Thoracic aorta (tissue), 2 donors: ENCODE measurements around the gene SPIB. TPM values are rescaled to one million over a fixed set of nuclear protein-coding genes. Genes with fewer than 3 reads are reported as not detected.
"Not testable (repeated sequence)": the region's sequence is repeated elsewhere in the genome, so short reads cannot be mapped to it uniquely, and the experiment has no call there.

Experiments used
- ATAC-seq: fragments of 150-250 bp; one replicate; pipeline ENCODE4 v1.8.0; 2017; ENCODE audit warnings: low read depth; ENCODE audit not compliant: insufficient number of reproducible peaks, low FRiP score
- DNase-seq: peaks from one replicate; pipeline ENCODE4 v3.0.0-alpha.2; 2020; ENCODE audit warnings: low spot score
- H3K27ac ChIP-seq, 2 donors: fragments of 200-600 bp; sonication (generic); 1 replicate in 1 of 2; 2 replicates in 1 of 2; pipeline ENCODE4 v1.5.1; 2016; ENCODE audit warnings: mild to moderate bottlenecking in 2 of 2, moderate library complexity in 2 of 2
- H3K27me3 ChIP-seq: fragments of 200-600 bp; sonication (generic); replicated peaks from 2 replicates; pipeline ENCODE4 v1.6.0; 2016; ENCODE audit warnings: mild to moderate bottlenecking; ENCODE audit not compliant: insufficient read depth
- H3K36me3 ChIP-seq: fragments of 200-600 bp; sonication (generic); one replicate; pipeline ENCODE4 v1.5.1; 2016
- H3K4me1 ChIP-seq, 2 donors: fragments of 200-600 bp; sonication (generic); 1 replicate in 1 of 2; 2 replicates in 1 of 2; pipeline versions ENCODE4 v1.5.1 to v1.6.0; 2016; ENCODE audit warnings: low read depth in 2 of 2, mild to moderate bottlenecking in 1 of 2; ENCODE audit not compliant: control insufficient read depth in 1 of 2
- H3K4me3 ChIP-seq: fragments of 200-600 bp; sonication (generic); 2 replicates; pipeline ENCODE4 v1.5.1; 2016; ENCODE audit warnings: mild to moderate bottlenecking
- H3K9me3 ChIP-seq: fragments of 200-600 bp; sonication (generic); 2 replicates; pipeline ENCODE4 v1.5.1; 2016
- total RNA-seq, 2 donors: library from RNA; depleted of rRNA; stranded (reverse); fragments of >200 nt; gene quantifications; one replicate each; pipeline versions ENCODE4 v1.1.0 to v1.2.3, GENCODE V29; 2016
- TF ChIP-seq, protein P1 (sequence below): fragments of 200-600 bp; sonication (generic); IDR thresholded peaks from one replicate; pipeline ENCODE4 v1.5.1; 2019; ENCODE audit warnings: antibody characterized with exemption

SPIB gene
- total RNA-seq, 2 donors from 2014 or later = not detected

- DNase-seq (no peak), ATAC-seq (no peak)
- H3K36me3 ChIP-seq = peaks cover 24% of the 10 kb centered on the region
- TF ChIP-seq, protein P1, sequence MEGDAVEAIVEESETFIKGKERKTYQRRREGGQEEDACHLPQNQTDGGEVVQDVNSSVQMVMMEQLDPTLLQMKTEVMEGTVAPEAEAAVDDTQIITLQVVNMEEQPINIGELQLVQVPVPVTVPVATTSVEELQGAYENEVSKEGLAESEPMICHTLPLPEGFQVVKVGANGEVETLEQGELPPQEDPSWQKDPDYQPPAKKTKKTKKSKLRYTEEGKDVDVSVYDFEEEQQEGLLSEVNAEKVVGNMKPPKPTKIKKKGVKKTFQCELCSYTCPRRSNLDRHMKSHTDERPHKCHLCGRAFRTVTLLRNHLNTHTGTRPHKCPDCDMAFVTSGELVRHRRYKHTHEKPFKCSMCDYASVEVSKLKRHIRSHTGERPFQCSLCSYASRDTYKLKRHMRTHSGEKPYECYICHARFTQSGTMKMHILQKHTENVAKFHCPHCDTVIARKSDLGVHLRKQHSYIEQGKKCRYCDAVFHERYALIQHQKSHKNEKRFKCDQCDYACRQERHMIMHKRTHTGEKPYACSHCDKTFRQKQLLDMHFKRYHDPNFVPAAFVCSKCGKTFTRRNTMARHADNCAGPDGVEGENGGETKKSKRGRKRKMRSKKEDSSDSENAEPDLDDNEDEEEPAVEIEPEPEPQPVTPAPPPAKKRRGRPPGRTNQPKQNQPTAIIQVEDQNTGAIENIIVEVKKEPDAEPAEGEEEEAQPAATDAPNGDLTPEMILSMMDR = no peak
- H3K27ac ChIP-seq = peak overlapping the region; percentile 59 to 65
- peaks cover 6 to 18% of the 10 kb centered on the region in 2 donors for H3K4me1 ChIP-seq
- H3K27me3 ChIP-seq = no peaks in the 10 kb centered on the region
- peak overlapping the region; percentile 76 for H3K4me3 ChIP-seq
- no peaks in the 10 kb centered on the region for H3K9me3 ChIP-seq
Observed at GRCh38 chr19:50384685-50385535, 33.8 kb upstream of the SPIB start.

DNA sequence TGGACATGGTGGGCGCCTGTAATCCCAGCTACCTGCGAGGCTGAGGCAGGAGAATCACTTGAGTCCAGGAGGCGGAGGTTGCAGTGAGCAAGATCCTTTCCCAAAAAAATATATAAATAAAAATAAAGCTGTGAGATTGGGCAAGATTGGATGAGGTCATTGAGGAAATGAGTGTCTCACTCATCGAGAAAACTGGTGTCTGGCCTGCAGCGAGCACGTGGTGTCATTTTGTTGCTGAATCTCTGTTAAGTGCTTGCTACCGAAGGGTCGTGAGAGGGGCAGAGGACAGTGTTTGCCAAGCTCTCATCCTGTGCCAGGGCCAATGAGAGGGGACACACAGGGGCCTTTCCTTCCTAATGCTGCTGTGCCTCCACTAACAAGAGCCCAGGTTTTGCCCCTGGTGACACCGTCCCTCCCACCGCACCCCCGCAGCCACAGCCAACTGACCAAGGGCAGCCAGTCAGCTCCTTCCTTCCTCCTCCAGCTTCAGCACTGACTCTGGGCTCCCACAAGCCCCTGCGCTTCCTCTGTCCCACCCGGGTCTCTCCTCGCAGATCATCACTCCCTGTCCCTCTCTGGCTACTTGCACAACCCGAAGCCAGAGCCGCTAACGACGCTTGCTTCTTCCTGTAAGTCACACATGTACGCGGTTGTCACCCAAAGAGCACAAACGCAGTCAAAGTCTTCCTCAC lies 31.4 kb upstream of the SPIB start:
- Histone ChIP-seq H3K4me1 (peaks cover 6 to 18% of the 10 kb centered on the region in 2 donors), H3K9me3 (no peaks in the 10 kb centered on the region), H3K27me3 (no peaks in the 10 kb centered on the region), H3K4me3 (no peak overlapping the region), H3K27ac (no peak overlapping the region), H3K36me3 (peaks cover 5% of the 10 kb centered on the region)
- no peak for ATAC-seq
- no peak for DNase-seq
- TF ChIP-seq, protein P1 = no peak

- H3K36me3 ChIP-seq = peaks cover 3% of the 10 kb centered on the region
- no peak overlapping the region for H3K27ac ChIP-seq
- no peaks in the 10 kb centered on the region for H3K27me3 ChIP-seq
- no peaks in the 10 kb centered on the region for H3K9me3 ChIP-seq
- H3K4me1 ChIP-seq = peaks cover 6 to 18% of the 10 kb centered on the region in 2 donors
- no peak overlapping the region for H3K4me3 ChIP-seq
- TF ChIP-seq, protein P1 = no peak
- no peak for DNase-seq
- ATAC-seq = no peak
Observed at GRCh38 chr19:50387868-50388245, 30.9 kb upstream of the SPIB start.

DNA sequence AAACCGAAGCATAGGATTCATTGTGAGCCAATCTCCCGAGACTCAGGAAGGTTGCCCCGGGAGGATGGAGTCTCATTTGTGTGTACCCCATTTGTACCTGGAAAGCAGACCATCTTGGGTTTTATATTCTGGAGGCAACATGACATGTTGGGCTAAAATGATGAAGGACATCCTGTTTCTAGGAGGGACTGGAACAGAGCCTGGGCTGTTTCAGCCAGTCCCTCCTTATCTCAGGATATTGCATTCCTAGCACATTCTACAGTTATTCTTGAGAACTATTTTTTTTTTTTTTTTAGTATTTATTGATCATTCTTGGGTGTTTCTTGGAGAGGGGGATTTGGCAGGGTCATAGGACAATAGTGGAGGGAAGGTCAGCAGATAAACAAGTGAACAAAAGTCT lies 28.4 kb upstream of the SPIB start:
- DNase-seq, H3K36me3 ChIP-seq, ATAC-seq: not testable (repeated sequence)

DNA sequence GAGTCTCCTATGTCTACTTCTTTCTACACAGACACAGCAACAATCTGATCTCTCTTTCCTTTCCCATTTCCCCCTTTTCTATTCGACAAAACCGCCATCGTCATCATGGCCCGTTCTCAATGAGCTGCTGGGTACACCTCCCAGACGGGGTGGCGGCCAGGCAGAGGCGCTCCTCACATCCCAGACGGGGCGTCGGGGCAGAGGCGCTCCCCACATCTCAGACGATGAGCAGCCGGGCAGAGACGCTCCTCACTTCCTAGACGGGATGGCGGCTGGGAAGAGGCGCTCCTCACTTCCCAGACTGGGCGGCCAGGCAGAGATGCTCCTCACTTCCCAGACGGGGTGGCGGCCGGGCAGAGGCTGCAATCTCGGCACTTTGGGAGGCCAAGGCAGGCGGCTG lies 27.8 kb upstream of the SPIB start:
- not testable (repeated sequence) for H3K4me1 ChIP-seq, H3K9me3 ChIP-seq, H3K27ac ChIP-seq, ATAC-seq, DNase-seq, H3K27me3 ChIP-seq, H3K4me3 ChIP-seq, H3K36me3 ChIP-seq

More for the DNA sequence above, 28.4 kb upstream of the SPIB start:
- H3K27me3 ChIP-seq, H3K9me3 ChIP-seq, H3K4me3 ChIP-seq, H3K4me1 ChIP-seq, H3K27ac ChIP-seq: not testable (repeated sequence)

GRCh38 chr19:50392759-50393158 lies 26.0 kb upstream of the SPIB start:
- TF ChIP-seq, protein P1 = no peak
- ATAC-seq = no peak
- H3K9me3 ChIP-seq = no peaks in the 10 kb centered on the region
- H3K27me3 ChIP-seq = no peaks in the 10 kb centered on the region
- H3K4me1 ChIP-seq = no peaks in the 10 kb centered on the region
- H3K36me3 ChIP-seq = peaks cover 3% of the 10 kb centered on the region
- H3K27ac ChIP-seq = no peak overlapping the region
- no peak overlapping the region for H3K4me3 ChIP-seq
- DNase-seq = no peak
